WERI-Rb-1 (cell line): ENCODE results near the gene ORC4.

Source experiments
- DNase-seq: peaks from one replicate; pipeline ENCODE4 v3.0.0-alpha.2; 2020
- H3K27ac ChIP-seq: fragments of 250-450 bp; sonication (Bioruptor Pico); 2 replicates; pipeline ENCODE4 v1.5.1; 2020; ENCODE audit warnings: mild to moderate bottlenecking, moderate library complexity
- H3K27me3 ChIP-seq: fragments of 250-450 bp; sonication (Bioruptor Pico); 2 replicates; pipeline ENCODE4 v1.5.1; 2021; ENCODE audit warnings: mild to moderate bottlenecking, low read depth, moderate library complexity; ENCODE audit not compliant: insufficient read depth, severe bottlenecking
- H3K36me3 ChIP-seq: fragments of 250-450 bp; sonication (Bioruptor Pico); 2 replicates; pipeline ENCODE4 v1.5.1; 2020; ENCODE audit warnings: mild to moderate bottlenecking, moderate library complexity
- H3K4me3 ChIP-seq: 2 replicates; pipeline ENCODE4 v1.5.1; 2011; ENCODE audit warnings: low read depth, mild to moderate bottlenecking, control low read depth, low read length
- H3K9me3 ChIP-seq: fragments of 250-450 bp; sonication (Bioruptor Pico); 2 replicates; pipeline ENCODE4 v1.5.1; 2021; ENCODE audit warnings: mild to moderate bottlenecking, moderate library complexity; ENCODE audit not compliant: severe bottlenecking
- CTCF ChIP-seq: IDR thresholded peaks from 2 replicates; pipeline ENCODE4 v1.5.1; 2011; ENCODE audit warnings: low read depth, mild to moderate bottlenecking, control low read depth, inconsistent platforms, low read length

Gene ORC4

DNA sequence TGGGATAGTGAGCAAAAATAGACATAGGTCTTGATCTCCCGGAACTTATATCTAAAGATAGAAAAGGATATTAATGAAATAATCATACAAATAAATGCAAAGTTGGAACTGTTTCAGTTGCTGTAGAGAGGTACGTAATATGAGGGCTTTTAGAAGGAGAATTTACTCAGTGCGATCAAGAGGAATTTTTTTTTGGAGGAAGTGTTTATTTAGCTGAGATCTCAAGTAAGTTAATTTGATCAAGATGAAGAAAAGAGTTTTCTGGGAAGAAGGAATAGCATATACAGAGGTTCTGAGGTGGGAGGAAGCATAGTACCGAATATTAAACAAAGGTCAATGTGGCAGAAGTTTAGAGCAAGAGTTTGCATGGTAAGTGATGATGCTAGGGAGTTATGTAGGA lies 11.7 kb upstream of the ORC4 start:
- Histone ChIP-seq H3K27ac (no peak overlapping the region), H3K36me3 (no peaks in the 10 kb centered on the region), H3K27me3 (no peaks in the 10 kb centered on the region), H3K4me3 (no peak overlapping the region), H3K9me3 (no peaks in the 10 kb centered on the region)
- DNase-seq: no peak
- TF ChIP-seq CTCF: no peak

GRCh38 chr2:148031152-148031551 lies 10.6 kb upstream of the ORC4 start:
- no peak for DNase-seq
- no peaks in the 10 kb centered on the region for H3K36me3 ChIP-seq
- no peaks in the 10 kb centered on the region for H3K9me3 ChIP-seq
- no peak for TF ChIP-seq CTCF
- H3K27ac ChIP-seq: no peak overlapping the region
- H3K4me3 ChIP-seq: no peak overlapping the region
- H3K27me3 ChIP-seq: no peaks in the 10 kb centered on the region

DNA sequence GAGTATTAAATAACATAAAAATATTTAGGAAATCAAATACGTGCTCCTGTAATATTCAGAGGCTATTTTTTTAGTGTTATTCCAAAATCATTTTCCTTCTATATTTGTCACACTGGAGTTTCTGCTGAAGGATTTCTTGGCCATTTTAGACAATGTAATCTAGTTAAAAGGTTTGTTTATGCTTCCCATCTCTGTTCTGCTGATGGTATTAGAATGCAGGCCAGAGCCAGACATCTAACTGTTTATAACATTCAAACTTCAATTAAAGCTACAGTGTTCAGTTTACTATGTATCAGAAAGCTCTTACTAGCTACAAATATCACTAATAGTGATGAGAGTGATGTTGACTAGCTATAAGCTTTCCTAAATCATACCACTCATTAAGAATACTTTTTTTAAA lies 8.2 kb upstream of the ORC4 start:
- no peak for TF ChIP-seq CTCF
- Histone ChIP-seq H3K9me3 (no peaks in the 10 kb centered on the region), H3K27ac (no peak overlapping the region), H3K27me3 (no peaks in the 10 kb centered on the region), H3K36me3 (no peaks in the 10 kb centered on the region), H3K4me3 (no peak overlapping the region)
- DNase-seq: no peak

DNA sequence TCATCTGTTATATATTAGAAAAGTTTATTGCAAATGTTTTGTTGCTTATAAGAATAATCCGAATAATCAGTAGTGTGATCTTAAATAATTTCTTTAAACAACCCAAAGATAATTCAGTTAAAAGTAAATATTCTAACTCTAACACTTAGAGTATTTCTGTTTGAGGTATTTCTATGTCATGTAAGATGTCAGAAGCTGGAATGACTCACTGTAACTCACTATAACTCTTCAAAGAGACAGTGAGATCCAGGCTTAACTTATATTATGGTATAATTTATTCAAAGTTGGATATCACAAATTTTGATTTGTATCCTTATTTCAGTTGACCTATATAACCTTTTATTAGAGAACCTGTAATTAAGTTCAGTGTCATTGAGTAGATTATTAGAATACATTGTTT lies 7.3 kb upstream of the ORC4 start:
- no peak overlapping the region for H3K27ac ChIP-seq
- H3K9me3 ChIP-seq: no peaks in the 10 kb centered on the region
- H3K36me3 ChIP-seq: no peaks in the 10 kb centered on the region
- H3K4me3 ChIP-seq: no peak overlapping the region
- no peak for TF ChIP-seq CTCF
- no peaks in the 10 kb centered on the region for H3K27me3 ChIP-seq
- no peak for DNase-seq

DNA sequence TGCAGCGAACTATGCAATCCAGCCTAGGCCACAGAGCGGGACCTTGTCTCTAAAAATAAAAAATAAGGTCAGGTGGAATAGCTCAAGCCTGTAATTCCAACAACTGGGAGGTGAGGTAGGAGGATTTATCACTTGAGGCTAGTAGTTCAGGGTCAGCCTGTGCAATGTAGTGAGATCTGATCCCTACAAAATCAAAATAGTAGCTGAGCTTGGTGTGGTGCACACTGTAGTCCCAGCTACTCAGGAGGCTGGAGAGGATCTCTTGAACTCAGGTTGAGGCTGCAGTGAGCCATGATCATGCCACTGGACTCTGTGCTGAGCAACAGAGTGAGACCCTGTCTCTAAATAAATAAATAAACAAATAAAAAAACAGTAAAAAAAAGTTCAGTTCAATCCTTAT lies 6.0 kb upstream of the ORC4 start:
- H3K27me3 ChIP-seq: no peaks in the 10 kb centered on the region
- H3K4me3 ChIP-seq: no peak overlapping the region
- no peak overlapping the region for H3K27ac ChIP-seq
- no peak for TF ChIP-seq CTCF
- H3K9me3 ChIP-seq: no peaks in the 10 kb centered on the region
- no peaks in the 10 kb centered on the region for H3K36me3 ChIP-seq
- no peak for DNase-seq

GRCh38 chr2:148023861-148024260 lies 3.3 kb upstream of the ORC4 start:
- H3K36me3 ChIP-seq: no peaks in the 10 kb centered on the region
- TF ChIP-seq CTCF: no peak
- no peak overlapping the region for H3K4me3 ChIP-seq
- no peaks in the 10 kb centered on the region for H3K27me3 ChIP-seq
- no peaks in the 10 kb centered on the region for H3K9me3 ChIP-seq
- DNase-seq: no peak
- H3K27ac ChIP-seq: no peak overlapping the region
